8988T (cell line): Measurements from ENCODE around the gene CAMK1D.
"Not testable (repeated sequence)": the region's sequence is repeated elsewhere in the genome, so short reads cannot be mapped to it uniquely, and the experiment has no call there.

Experiments
- DNase-seq: peaks from one replicate; pipeline ENCODE4 v3.0.0; 2011

CAMK1D gene

DNA sequence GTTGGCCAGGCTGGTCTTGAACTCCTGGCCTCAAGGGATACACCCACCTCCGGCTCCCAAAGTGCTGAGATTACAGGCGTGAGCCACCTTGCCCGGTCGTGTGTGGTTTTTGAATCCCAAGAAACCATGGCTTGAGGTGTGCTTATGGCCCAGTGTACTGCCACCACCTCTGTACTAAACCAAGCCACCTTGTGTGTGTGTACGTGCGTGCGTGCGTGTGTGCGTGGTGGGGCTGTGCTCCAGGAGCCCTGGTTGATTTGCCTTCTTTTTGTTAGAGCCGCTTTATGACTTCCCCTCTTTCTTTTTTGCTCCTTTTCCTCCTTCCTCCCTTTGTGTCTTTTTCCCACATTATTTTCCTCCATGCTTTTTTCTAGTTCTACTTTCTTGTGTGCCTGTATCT lies 121.4 kb downstream of the CAMK1D start:
- no peak for DNase-seq

DNA sequence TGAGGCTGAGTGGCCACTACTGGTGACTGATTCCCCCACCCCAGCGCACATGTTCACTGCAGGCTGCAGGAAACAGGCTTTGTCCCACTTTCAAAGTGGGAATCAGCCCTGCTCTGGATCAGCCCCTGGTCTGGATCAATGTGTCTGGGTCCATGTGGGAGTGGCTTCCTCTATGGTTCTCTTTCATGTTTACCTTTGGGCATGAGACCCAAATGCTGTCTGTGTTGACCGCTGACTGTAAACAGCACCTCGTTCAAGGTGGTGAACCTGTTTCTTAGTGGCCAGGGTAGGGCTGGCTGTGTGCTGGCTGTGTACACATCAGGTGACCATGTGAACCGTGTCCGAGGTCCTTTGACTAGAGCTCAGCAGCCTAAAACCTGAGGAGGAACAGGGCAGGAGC lies 121.8 kb downstream of the CAMK1D start:
- DNase-seq, result no peak

DNA sequence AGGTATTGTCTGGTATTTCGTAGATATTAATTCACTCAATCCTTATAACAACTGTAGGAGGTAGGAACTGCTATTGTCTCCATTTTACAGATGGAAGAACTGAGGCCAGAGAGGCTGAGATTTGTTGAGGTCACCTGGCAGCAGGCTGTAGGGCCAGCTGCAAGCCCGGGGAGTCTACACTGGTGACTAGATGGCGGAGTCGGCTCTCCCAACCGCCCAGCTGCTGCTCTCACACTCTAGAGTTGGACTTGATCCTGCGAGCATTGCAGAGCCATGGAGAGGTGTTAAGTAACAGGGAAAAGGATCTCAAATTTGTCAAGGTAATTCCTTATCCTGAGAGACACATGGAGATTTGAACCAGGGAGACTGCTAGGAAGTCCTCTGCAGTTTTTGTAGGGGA lies 124.1 kb downstream of the CAMK1D start:
- DNase-seq, result no peak

DNA sequence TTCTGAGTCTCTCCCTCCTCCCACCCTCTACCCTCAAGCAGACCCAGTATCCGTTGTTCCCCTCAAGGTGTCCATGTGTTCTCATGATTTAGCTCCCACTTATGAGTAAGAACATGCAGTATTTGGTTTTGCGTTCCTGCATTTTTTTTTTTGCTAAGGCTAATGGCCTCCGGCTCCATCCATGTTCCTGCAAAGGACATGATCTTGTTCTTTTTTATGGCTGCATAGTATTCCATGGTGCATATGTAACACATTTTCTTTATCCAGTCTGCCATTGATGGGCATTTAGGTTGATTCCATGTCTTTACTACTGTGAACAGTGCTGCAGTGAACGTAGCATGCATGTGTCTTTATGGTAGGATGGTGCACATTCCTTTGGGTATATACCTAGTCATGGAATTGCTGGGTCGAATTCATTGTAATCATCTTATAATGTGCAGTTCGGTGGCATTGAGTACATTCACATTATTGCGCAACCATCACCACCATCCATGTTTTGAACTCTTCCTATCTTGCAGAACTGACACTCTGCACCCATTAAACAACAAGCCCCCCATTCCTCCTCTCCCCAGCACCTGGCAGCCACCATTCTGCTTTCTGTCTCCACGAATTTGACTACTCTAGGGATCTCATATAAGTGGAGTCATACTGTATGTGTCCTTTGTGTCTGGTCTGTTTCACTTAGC lies 125.5 kb downstream of the CAMK1D start:
- DNase-seq, result no peak

DNA sequence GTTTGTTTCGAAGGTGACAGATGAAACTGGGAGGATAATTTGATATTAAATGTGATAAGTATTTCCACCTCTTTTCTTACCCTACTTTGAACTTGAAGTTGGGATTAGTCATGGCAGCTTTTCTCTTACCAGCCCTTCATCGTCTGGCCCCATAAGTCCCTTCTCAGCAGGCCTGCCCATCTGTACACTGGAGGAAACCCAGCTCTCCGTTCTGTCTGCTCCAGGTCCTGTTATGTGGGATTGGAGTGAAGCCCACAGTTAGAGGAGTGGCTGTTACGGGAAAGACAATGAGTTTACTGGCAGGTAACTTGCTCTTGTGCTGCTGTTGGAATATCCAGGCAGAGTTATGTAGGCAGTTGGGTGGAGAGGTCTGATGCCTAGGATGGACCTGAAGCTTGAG lies 127.3 kb downstream of the CAMK1D start:
- DNase-seq, result no peak

DNA sequence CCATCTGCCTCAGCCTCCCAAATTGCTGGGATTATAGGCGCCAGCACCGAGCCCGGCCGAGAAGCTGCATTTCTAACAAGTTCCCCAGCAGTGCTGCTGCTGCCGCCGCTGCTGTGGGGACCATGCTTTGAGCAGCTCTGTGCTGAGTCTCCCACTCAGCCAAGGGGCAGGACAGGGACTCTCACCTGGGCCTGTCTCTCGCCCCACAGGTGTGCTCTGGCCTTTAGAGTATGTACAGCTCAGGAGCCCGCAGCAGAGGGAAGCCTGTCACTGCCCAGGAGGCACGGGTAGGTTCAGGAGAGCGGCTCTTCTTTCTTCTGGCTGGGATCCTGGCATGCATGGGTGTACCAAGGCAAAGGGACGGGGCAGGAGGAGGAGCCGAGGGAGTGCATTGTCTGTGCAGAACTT lies 130.1 kb downstream of the CAMK1D start:
- DNase-seq, result no peak

DNA sequence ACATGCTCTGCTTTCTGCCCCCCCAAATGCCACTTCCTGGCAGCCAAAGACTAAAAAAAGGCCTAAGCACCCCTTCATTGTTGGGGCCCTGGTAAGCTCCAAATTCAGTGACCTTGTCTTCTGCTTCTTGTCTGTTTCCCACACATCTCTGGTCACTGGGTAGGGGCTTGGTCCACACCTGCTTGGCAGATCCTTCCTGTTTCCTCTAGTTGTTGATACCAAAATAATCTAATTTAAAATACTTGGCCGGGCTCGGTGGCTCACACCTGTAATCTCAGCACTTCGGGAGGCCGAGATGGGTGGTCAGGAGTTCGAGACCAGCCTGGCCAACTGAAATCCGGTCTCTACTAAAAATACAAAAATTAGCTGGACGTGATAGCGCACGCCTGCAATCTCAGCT lies 130.6 kb downstream of the CAMK1D start:
- no peak for DNase-seq

DNA sequence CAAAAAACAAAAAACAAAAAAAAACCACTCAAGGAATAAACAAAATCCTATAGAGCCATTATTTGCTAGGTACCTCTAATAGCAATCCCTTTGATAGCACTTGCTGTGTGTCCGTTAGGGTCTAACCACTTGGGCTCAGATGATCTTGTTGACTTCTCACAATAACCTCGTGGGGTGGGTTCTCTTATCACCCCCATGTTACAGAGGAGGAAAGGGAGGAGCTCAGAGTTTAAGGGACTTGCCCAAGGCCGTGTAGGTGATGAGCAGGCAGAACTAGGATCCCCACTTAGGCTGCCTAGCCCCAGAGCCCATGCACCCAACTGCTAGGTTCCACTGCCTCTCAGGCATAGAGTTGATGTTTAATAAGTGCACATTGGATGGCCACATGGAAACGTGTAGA lies 131.1 kb downstream of the CAMK1D start:
- no peak for DNase-seq

DNA sequence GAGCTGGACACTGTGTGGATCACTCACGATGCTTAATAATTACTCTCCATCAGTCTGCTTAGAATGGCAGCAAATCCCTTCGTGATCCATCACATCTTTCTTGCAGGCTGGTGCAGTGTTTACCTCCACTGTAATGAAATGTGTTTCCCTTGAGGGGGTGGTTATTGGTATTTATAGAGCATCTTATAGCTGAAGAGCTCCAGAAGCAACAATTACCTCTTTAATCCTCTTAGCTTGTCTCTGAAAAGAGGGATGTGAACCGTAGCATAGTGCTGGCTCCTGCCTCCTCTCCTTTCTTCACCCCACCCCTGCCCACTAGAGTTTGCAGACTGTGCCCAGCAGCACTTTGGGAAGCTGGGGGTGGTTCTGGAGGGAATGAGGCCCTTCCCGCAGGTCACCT lies 132.6 kb downstream of the CAMK1D start:
- DNase-seq, result no peak

DNA sequence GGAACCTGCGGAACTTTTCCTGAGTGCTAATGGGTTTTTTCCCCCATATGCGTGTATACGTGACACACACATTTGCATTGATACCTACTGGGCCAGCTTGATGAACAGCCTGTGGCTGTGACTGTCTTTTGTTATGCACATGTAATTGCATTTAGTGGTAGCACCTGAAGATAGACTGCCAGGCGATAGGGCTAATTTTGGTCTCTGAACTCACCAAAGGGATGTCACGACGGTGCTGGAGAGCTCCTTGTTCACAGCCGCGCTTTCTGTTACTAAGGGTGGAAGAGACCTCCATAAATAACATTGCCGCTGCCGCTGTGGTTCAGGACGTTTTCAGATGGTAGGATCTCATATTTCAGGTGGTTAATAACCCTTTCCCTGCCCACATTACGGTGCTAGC lies 133.2 kb downstream of the CAMK1D start:
- DNase-seq, result no peak

DNA sequence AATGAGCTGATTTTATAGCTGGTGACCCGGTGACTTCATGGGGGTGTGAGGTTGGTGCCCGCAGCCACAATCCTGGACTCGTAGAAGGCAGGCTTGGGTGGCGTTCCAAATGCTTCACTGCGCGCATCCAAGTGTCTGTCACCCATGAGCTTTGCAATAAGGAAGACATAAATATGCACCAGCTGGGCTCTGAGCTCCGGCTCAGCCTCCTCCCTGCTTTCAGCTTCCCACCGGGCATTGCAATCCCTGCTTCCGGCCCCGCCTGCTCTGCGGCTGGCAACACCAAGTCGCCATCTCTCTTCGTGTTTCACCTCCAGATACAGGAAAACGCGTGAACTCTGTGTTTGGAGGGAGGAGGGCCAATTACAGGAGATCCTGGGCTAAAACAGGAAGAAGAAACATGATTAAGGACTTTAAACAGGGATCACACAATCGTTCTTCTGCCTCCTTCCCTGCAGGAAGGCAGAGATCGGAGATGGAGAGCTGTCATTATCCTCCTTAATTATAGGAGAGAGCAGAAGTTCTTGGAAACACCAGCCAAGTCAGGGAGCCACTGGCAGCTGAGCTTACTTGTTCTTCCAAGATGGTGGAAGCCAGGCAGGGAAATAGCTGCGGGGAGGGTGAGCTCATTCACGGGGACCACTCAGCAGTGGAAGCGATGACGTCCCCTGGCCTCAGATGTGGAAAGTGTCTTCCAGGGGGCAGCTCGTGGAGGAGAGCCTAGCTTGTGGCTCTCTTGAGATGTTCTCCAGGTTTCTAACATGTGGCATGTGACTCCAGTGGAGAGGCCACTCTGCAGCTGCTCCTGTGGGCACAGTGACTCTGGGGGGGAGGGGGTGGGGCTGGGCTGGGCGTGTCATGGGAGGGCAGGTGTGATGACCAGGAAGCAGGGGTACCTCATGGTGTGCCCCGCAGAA lies 134.9 kb downstream of the CAMK1D start:
- DNase-seq, result no peak

DNA sequence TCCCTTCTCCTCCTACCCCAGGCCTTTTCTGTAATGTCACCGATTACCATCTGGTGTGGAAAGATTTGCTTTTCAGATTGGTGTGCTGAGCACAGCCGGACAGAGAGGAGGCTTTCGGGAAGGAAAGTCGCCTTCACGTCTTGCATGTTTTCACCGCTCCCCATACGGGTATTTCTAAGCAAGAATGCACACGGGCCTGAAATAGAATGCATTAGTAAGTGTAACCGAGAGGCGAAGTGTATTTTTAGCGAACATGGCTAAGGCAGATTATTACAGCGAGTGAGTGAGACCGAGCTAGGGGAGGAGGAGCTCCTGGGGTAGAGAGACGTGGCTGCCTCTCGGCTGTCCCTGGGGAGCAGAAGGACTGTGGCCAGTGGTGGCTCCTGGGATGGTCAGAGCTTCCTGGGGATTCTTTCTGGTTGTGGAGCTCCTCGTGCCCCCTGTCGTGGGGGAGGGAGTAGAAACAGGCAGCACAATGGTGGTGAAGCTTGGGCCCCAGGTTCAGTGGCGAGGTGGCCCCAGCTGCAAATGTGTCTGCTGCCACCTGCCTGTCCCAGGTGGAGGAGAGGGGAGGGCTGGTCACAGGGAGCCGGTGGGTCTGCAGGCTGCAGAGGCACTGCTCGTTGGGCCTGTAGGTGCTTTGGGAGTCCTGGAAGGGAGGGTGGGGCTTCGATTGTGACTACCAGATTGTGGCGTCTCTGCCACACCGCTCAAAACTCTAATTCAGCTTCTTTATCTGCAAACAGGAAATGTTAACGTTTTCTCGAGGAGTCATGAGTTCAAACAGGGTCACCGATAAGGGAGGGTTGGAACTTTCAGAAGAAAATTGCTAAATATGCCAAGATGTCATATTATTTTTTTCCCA lies 135.8 kb downstream of the CAMK1D start:
- DNase-seq, result no peak

DNA sequence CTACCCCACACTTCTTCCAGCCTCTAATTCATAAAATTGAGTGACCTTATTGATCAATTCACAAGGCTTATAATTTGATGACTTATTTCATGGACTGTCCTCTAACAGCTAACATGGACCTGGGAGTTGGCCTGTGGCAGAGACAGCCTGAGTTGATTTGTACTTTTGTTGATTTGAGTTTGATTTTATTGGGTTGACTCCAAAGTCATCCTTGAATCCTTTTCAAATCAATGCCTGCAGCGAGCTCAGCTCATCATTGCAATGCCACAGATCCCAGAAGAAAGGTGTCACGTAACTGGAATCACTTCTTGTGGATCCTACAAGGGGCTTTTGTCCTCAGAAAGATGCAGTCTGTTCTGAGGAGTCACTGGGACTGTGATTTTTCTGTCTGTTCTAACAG lies 138.0 kb downstream of the CAMK1D start:
- no peak for DNase-seq

DNA sequence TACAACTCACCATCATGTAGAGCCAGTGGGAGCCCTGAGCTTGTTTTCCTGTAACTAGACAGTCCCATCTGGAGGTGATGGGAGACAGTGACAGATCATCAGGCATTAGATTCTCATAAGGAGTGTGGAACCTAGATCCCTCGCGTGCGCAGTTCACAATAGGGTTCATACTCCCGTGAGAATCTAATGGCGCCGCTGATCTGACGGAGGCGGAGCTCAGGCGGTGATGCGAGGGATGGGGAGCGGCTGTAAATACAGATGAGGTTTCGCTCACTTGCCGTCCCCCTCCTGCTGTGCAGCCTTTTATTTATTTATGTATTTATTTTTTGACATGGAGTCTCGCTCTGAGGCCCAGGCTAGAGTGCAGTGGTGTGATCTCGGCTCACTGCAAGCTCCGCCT lies 139.3 kb downstream of the CAMK1D start:
- no peak for DNase-seq

DNA sequence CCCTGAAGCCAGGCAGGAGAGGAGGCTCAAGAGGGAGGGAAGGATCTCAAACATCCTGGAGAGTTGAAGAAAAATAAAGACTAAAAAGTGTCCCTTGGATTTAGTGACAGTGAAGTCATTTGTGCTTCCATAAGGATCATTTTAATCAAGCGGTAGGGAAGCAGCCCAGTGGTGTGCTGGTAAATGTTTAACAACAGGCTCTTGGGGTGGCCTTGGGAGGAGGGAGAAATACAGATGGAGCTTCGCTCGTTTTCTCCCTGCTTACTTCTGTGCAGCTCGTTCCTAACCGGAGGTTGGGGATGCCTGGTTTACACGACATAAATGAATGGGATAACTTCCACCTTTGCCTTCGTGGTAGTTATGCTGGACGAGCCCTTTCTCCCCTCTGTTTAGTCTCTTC lies 140.0 kb downstream of the CAMK1D start:
- DNase-seq, result no peak

DNA sequence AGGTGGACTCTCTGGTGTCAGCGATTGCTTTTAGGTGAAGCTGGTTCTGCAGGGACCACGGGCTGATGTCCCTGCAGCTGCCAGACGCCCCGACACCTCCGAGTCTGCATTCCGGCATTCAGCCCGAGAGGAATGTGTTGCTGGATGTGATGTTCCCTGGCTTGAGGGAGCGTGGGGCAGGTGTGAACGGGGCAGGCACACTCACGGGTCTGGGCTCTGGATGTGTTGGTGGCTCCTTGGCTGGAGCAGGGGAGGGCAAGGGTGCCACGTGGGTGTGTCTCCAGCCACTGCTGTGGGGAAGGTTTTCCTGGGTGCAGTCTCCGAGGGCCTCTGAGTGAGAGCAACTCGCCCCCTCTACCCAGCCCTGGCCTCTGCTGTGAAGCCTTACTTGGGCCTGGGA lies 140.5 kb downstream of the CAMK1D start:
- no peak for DNase-seq

DNA sequence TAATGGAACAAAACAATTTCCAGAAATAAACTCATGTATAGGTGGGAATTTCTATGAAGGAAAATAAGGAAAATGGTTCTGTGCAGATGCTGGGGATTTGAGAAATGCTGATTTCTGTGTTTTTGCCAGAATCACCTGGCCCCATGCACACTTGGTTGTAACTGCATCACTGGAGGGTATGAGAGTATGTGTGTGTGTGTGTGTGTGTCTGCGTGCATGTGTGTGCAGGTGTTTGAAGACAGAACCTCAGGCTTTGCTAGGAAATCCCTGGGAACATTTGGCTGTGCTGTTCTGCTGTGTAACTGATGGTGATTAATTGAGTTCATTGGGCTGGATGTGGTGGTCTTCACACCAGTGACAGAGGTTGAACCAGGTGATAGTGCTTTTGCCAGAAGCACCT lies 141.6 kb downstream of the CAMK1D start:
- no peak for DNase-seq

DNA sequence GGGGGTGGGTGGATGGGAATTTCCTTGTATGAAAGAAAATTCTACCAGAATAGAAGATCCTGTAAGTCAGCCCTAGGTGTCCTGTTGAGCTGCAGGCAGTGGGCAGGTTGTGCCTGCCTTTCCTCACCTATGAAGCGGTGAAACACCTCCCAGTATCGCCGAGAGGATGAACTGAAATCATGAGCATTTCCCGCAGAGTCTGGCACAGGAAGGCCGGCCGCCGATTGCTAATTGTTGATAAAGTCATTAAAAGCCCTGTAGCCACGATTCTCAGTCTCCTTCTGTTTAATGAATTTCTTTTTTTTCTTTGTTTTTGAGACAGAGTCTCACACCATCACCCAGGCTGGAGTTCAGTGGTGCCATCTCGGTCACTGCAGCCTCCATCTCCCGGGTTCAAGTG lies 142.1 kb downstream of the CAMK1D start:
- no peak for DNase-seq

DNA sequence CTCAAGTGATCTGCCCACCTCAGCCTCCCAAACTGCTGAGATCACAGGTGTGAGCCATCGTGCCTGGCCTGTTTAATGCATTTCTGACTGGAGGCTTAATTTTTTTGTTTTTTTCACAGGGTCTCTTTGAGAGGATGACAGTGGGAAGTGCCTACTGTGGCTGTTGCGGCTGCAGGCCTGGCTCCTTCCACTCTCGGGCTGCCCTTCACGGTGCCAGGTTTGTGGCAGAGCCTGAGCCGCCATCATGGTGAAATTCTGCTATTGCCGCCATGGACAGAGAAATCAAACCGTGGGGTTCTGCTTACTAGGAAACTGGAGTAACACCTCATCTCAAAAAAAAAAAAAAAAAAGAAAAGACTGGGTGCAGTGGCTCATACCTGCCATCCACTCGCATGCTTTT lies 142.7 kb downstream of the CAMK1D start:
- DNase-seq, result no peak

DNA sequence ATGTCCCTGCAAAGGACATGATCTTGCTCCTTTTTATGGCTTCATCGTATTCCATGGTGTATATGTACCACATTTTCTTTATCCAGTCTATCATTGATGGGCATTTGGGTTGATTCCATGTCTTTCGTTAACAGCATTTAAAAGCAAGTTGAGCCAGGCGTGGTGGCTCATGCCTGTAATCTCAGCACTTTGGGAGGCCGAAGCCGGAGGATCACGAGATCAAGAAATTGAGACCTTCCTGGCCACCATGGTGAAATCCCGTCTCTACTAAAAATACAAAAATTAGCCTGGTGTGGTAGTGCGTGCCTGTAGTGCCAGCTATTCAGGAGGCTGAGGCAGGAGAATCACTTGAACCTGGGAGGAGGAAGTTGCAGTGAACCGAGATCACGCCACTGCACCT lies 147.7 kb downstream of the CAMK1D start:
- not testable (repeated sequence) for DNase-seq

DNA sequence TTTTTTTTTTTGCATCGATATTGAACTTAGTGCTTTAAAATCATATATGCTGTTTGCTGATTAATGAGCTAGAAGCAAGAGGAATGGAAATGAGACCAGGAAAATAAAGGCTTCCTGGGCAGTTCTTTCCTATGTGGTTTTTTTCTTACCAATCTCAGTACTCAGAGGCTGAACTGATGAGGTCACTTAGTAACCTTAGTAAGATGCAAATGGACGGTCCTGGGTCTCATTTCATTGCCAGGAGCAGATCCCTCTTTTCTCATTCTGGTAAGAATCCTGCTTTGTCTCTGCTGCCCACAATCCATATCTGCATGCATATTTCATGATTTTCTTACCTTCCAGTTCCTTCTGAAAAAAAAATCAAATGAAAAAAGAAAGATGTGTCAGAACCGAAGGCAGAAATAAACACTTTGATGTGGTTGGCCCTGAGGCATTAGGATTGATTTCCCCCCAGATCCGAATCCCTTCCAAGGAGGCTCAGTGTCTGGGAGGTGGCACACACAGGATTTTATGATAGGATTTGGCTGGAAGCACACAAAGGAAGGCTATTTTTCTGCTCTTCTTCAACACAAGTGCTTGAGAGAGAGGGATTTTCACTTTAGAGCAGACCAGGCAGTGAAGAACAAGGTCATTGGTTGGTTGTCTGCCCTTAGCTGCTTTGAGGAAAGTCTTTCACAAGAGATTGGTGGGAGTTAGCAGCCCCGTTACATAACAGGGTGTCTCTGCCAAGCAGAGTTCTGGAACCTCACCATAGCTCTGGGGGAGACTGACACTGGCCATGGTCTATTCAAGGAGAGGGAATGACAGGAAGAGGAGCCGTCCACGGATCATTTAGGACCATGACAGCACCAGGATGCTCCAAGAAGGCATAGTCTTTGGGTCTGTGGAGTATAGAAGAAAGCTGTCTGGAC lies 150.0 kb downstream of the CAMK1D start:
- DNase-seq, result no peak
